DMS 273 treated with DMSO at 0.1 percent for 48 hours (cell line): ENCODE measurements around the gene MAP3K20.
"Not testable (repeated sequence)": the region's sequence is repeated elsewhere in the genome, so short reads cannot be mapped to it uniquely, and the experiment has no call there.

ENCODE experiments used
- DNase-seq: peaks from one replicate; lab custom pipeline; 2025; lab: John Stamatoyannopoulos, UW

The MAP3K20 gene

GRCh38 chr2:173235947-173236803, 160.5 kb downstream of the MAP3K20 start:
- DNase-seq = no peak

GRCh38 chr2:173238385-173238784, 162.7 kb downstream of the MAP3K20 start:
- DNase-seq = no peak

DNA sequence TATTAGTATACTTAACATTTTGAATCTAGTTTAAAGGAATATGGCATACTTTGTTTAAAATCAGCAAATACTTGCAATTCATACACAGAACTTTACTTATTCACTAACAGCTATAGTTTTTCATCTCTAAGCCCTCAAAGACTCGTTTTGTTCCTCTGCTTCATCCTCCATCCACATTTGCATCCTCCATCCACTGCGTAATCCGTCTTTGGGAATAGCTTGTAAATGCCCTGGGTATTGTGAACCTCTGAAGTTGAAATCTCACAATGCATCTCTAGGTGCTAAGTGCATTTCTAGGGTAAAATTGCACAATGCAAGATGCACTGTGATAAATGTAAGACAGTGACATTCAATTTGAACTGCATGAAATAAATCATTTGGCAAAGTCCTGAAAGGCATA, 163.2 kb downstream of the MAP3K20 start:
- no peak for DNase-seq

DNA sequence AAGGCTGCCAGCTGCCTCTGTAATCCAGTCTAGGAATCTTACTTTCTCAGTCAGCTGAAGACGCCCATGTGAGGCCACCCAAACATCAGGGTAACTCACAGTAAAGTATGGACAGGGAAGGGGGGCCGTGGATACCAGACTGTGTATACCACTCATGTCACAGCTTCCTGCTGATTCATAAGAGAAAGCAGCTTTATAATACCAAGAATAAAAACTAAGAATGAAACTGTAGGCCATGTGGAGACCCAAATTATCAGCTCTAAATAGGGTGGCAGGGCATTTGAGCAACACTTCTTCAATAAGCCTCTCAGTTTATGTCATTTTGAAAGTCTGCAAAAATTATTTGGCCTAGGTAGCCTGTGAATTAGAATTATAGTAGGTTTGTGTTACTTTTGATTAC, 164.0 kb downstream of the MAP3K20 start:
- DNase-seq = no peak

- DNase-seq = no peak
These were observed 164.4 kb downstream of the MAP3K20 start for GRCh38 chr2:173240083-173240482.

- DNase-seq = no peak
These were observed 166.0 kb downstream of the MAP3K20 start for GRCh38 chr2:173241643-173242042.

- DNase-seq = no peak
These were observed 171.5 kb downstream of the MAP3K20 start for GRCh38 chr2:173247156-173247555.

GRCh38 chr2:173248381-173248780, 172.7 kb downstream of the MAP3K20 start:
- no peak for DNase-seq

GRCh38 chr2:173249661-173250641, 174.3 kb downstream of the MAP3K20 start:
- peak; percentile 21 for DNase-seq

DNA sequence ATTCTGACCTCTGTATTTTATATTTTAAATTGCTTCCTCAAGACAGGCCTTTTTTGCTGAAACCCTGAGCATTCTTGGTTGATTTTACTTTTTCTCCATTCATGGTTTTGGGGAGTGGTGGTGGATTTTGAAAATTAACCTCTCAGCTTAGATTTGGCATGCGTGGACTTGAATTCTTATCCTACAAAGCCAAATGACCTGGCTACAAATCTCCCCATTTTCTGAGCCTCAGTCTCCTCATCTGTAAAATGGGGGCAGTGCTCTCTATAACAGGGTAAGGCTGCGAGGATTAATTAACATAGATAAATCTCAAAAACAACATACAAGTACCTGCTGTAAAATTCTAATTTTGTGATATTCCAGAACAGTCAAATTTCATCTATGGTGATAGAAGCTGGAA, 175.6 kb downstream of the MAP3K20 start:
- DNase-seq = no peak

- DNase-seq = no peak
These were observed 176.9 kb downstream of the MAP3K20 start for GRCh38 chr2:173252581-173252980.

DNA sequence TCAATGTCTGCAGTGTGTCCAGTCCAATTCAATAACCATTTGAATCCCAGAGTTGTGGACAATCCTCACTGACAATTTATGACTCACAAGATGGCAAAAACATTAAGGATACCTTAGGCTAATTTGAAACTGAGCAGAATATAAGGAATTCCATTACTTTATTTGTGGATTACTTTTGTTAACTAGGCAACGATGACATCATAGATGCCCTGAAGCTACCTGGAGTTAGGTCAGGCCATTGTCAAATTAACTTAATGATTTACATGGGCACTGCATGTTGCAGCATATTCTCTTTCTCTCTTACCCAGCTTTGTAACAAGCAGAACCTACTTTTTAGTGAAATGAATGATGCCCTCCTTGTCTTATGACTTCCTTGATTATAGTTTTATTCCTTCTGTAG, 179.0 kb downstream of the MAP3K20 start:
- DNase-seq = no peak

- no peak for DNase-seq
These were observed 183.1 kb downstream of the MAP3K20 start for GRCh38 chr2:173258701-173259100.

DNA sequence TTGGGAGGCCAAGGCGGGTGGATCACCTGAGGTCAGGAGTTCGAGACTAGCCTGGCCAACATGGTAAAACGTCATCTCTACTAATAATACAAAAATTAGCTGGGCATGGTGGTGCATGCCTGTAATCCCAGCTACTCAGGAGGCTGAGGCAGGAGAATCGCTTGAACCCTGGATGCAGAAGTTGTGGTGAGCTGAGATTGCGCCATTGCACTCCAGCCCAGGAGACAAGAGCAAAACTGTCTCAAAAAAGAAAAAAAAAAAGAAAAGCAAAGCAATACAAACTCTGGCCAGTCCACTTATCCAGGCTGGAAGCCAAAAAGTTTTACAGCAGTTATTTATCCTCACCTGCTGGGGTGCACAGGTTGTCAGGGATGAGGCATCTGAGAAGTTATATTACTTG, 186.7 kb downstream of the MAP3K20 start:
- DNase-seq = not testable (repeated sequence)

DNA sequence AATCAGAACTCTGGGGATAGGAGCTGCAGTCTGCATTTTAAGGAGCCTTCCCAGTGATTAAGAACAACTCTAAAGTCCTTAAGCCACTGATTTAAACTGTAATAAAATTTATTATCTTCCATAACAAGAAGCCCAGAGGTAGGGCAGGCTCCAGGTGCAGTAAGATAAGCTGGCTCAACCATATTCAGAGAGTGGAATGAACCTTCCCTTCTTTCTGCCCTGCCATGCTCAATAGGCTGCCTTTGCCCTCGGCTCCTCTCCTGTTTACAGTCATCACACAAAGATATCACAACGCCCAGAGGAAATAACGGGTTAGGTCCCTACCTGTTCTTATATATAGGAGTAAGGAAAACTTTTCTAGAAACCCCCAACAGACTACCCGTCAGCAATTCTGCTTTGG, 188.5 kb downstream of the MAP3K20 start:
- DNase-seq = no peak

DNA sequence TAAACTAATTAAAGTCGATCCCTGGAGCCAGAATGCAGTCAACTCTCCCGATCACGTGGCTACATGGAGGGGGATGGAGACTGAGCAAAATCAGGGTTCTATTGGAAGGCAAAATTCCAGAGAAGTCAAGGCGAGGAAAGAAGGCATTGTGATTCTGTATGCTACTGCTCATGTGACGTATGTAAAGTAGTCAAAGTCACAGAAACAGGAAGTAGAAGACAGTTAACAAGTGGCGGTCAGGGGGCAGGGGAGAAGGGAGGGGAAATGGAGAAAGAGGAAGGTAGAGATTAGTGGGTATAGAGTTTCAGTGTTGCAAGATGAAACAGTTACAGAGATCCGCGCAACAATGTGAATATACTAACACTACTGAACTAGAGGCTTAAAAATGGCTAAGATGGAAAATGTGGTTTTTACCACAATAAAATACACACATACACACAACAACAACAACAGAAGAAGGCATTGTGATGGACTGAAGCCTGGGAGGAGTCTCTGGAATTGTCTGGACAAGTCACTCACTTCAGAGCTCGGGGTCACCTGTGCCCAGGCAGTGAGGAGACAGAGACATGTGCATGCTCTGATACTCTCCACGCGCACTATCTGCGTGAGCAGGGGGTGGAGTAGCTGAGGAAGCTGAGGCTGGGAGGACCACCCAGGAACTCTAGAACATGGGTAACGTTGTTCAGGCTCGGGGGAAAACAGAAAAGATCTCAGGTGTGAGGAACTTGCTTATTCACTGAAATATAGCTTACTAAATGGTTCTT, 189.1 kb downstream of the MAP3K20 start:
- no peak for DNase-seq

DNA sequence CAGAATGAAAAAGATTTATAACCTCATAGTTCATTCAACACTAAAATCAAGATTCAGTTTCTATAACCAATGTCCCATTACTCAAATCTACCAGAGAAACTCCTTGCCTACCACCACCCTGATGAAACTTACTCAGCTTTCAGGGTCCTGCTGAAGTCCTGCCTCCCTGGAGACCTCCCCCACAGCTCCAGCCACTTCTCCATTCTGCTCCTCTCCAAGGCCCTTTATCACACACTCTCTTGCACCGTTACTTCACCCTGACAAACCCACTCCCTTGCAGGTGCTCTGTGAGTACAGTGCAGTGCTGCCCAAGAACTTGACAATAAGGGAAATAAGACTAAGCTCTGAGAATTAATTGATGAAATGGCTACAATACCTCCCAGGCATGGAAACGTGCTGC, 195.5 kb downstream of the MAP3K20 start:
- no peak for DNase-seq

GRCh38 chr2:173271825-173272224, 196.2 kb downstream of the MAP3K20 start:
- no peak for DNase-seq

GRCh38 chr2:173272849-173273248, 197.2 kb downstream of the MAP3K20 start:
- no peak for DNase-seq

- no peak for DNase-seq
These were observed 203.3 kb downstream of the MAP3K20 start for GRCh38 chr2:173278794-173279526.

DNA sequence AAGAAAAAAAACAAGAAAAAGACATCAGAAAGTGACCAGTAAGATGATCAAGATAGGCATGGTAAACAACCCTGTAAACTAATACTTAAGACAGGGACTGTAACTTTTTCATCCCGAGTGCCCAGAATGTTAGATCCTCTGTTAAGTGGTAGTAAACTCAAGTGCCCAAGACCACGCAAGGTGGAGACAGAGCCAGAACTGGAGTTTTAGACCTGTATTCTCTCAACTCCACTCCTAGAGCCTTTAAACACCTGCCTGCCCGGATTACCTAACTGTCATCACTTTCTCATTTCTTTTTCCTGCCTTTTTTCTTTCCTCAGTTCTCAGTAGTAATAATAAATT, 203.9 kb downstream of the MAP3K20 start:
- no peak for DNase-seq

DNA sequence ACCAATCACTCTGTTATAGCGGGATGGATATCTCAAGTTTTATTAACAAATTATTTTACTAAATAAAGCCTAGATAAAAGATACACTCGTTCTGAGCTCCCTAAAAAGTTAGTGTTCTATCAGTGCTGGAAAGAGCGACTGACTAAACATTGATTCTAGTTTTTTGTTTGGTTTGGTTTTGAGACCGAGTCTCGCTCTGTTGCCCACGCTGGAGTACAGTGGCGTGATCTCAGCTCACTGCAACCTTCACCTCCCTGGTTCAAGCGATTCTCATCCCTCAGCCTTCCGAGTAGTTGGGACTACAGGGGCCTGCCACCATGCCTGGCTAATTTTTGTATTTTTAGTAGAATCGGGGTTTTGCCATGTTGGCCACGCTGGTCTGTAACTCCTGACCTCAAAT, 205.2 kb downstream of the MAP3K20 start:
- no peak for DNase-seq
